ENCODE results near the gene PRDM16.

GRCh38 chr1:3178279-3178678 lies 109.3 kb downstream of the PRDM16 start:
- TF ChIP-seq CTCF (conservative IDR thresholded peaks at IDR 0.05; ENCODE audit: low read depth, low read length) (no peak), EZH2phosphoT487 (IDR thresholded peaks at IDR 0.05; ENCODE audit: borderline replicate concordance, low read length) (no peak)
